NCI-H748 (cell line): ENCODE results near the gene BCL11B.

Source experiments
- DNase-seq: peaks from one replicate; lab custom pipeline; 2025; ENCODE audit not compliant: unreplicated experiment; lab: John Stamatoyannopoulos, UW

Gene BCL11B

DNA sequence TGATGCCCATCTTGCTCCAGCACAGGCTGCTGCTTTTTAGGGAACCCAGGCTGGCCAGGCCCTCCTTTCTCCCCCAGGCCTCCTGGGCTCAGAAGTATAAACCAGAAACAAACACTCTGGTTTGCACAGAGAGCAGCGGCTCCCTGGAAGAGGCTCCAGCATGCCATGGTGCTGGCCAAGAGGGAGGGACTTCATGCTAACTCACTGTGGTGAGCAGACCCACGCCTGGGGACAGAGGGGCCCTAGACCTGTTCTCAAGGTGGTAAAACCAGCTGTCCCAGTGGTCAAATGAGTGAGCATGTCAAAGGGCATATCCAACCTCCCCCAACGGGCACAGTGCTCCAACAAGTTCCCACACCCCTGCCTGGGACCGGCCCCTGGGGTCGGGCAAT, 15.5 kb downstream of the BCL11B start:
- DNase-seq, result no peak

DNA sequence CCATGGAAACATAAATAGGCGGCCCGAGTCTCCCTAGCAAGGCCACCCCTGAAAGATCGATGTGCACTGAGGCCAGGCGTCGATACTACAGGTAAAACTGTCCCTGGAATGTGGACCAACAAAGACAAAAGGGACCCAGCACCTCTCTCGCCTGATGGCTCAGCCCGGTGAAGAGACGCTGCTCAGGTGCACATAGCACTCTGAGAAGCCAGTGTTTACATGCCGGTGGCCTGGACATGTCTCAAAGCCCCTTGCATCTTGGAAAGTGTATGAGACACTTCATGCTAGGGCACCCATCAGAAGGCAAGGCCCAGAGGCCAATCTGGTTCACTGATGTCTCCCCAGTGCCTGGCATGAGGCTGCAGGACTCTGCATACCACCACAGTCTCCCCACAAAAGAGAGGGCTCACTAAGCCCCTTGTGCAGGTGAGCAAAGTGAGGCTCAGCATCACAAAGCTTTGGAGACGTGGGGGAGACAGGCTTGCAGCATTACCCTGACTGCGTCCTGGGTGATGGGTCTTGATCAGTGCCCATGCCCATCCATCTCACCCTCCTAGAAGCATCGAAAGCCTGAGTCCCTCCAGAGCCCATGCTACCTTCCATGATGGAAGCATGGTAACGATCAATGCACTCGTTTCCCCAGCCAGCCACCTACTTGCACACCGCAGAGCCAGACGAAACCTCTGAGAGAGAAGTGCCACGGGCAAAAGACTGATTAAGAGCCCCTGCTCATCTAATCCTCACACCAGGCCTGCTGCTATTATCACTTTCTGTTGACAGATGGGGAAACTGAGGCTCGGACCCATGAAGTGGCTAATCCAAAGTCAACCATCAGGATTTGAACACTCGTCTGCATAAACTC, 16.1 kb downstream of the BCL11B start:
- no peak for DNase-seq

DNA sequence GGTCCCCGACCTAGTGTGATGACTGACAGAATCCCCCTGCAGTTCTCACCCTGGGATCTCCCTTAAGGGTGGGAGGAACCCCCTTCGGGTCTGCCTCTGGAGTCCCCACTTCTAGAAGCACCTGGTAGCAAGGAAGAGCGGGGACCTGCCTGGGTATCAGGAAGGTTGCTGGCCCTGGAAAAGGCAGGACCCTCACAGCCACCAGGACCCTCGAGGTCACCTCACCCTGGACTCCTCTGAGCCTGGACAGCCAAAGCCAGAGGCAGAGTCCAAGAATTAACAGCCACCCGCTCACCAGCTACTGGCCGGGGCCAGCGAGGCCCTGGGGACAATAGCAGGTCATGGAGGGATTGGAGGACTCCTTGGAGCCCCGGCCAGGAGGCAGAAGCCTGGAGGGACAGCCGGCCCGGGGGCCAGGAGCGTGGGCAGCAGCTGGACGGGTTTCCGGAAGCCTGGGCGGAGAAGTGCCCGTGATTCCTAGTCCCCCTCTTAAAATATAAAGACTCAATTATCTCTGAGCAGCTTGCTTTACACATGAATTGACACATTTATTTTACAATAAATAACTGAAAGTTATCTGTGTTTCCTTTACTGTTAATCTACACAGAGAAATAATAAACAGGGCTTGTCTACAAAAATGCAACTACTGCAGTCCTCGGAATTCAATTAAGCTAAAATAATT, 17.5 kb downstream of the BCL11B start:
- no peak for DNase-seq

DNA sequence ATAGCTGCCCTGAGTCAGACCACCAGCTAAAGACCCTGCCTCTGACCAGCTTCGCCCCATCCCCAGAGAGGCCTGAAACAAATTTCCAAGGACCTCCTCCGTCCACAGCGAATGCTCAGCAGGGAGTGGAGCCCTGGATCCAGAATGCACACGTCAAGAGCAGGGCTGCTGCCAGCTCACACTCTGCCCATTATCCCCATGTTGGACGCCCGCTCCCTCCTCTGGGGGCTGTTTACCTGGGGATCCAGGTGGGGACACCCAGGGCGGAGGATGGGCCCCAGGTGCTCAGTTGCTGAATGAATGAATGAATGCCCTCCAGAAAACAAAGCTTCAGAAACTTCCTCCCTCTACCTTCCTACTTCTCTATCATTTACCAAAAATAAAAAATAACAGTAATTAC, 18.1 kb downstream of the BCL11B start:
- no peak for DNase-seq

DNA sequence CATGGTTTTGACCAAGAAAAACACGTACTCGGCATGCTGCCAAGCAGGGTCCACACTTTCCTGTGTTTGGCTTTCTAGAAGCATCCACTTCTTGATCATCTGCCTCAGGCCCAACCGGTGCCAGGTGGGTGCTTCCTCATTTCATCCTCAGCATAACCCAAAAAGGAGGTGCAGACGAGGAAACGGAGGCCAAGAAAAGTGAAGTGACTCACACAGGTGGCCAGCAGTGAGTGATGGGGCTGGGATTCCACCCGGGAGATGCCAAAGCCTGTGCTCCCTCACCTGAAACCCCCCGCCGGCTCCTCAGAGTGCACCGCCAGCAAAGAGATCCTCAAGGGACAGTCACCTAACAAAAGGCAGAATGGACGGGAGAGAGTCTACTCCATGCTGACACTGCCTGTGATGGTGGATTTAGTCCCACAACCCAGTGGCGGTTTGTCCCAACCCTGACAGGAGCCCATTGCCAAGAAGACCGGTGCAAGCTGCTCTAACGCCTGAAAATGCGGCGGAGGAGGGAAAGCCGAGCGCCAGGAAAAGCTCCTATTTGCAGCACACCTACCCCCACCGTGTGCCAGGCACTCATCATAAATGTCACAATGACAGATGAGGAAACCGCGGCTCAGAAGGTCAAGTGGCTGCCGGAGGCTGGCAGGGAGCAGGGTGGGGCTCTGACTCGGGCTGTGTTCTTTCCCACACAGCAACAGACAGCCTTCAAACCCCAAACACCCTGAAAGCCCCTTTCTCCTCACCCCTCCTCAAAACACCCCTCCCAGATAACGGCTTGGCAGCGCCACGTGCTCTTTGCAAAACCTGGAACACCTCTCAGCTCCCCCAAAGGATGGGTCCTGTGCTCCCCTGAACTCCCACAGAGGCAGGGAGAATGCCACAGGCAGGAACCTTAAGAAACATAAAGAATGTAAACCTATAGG, 18.8 kb downstream of the BCL11B start:
- peak; percentile 23 for DNase-seq

DNA sequence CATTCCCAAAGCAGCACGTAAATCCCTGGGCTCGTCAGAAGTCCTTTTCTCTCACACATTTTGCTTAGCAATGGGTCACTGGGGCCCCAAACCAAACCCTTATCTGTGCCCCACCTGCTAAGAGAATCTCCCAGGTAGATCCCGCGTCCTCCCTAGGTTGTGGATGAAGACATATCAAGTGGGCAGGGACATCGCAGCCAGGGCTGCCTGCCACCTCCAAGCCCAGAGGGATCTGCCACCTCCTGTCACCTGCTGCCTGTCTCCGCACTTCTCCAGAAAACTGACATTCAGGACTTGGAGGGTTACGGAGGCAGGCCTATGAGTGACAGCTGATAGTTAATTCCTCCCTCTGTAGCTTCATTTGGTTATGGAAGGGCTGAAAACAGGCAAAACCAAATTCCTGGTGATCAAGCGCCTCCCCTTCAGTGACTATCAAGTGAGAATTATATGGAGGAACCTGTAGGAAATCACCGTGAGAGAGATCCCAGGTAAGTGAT, 19.5 kb downstream of the BCL11B start:
- no peak for DNase-seq

DNA sequence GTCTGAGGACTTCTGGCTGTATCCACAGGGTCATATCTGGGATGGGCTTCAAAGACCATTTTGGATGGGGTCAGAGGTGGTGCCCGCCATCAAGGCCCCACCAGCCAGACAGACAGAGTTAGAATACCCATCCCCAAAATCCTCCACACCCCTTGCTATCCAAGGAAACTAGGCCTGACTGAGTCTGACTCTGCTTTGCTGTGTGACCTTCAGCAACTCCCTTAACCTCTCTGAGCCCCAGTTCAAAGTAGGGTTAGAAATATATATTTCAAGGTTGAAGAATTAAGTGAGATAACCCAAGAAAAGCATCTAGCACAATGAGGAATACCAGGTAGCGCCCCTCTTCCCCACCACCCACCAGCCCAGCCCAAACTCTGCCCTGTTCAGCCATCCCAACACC, 20.3 kb downstream of the BCL11B start:
- no peak for DNase-seq

DNA sequence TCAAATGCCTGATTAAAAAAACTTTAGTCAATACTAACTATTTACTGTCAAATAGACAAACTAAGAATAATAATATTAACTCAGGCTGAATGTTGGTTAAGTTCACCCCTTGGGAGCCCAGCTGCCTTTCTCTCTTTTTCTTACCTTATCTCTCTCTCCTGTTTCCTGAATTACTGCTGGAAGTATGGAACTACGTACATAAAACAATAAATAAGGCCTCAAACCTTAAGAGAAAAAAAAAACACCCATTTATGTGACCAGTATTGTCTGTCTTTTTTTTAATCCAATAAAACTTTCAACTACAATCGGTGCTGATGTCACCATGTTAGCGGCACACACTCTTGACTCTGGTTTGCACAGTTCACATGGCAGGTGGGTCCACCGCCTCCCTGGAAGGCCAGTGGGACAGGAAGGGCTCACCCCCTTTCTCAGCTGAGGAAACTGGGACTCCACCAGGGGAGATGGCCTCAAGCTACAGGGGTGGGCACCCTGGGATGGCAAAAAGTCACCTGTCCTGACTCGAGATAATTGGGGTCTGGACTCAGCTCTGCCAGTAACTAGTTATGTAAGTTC, 21.3 kb downstream of the BCL11B start:
- DNase-seq, result no peak

DNA sequence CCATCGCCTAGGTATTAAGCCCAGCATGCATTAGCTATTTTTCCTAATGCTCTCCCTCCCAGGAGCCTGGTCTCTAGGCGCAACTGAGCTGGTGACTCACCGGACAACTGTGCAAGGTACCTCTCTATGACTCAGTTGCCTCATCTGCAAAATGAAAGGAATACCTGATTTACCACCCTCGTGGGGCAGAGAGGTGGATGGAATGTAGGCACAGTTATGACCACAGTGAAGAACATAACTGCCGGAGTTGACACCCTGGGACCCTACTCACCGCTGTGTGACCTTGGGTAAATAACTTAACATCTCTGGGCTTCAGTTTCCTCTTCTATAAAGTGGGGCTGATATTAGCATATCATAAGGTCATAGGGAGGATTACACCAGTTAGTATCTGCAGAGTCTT, 22.6 kb downstream of the BCL11B start:
- DNase-seq, result no peak

DNA sequence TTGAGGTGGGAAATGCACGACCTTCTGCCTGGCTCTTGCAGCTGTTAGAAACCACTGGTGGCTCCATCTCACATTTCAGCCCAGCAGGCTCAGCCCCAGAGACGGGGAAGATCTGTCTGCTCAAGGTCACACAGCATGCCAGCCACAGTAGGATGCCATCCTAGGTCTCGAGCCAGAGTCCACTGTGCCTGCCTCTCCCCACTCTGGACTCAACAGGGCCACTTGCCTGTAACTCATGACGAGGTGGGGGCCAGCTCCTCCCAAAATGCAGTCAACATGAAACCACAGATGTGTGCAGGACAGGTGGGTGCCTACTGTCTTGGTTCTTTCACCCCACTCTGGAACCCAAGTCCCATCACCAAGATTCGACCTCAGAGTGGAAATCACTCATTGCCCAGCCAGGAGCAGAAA, 23.2 kb downstream of the BCL11B start:
- DNase-seq, result no peak

DNA sequence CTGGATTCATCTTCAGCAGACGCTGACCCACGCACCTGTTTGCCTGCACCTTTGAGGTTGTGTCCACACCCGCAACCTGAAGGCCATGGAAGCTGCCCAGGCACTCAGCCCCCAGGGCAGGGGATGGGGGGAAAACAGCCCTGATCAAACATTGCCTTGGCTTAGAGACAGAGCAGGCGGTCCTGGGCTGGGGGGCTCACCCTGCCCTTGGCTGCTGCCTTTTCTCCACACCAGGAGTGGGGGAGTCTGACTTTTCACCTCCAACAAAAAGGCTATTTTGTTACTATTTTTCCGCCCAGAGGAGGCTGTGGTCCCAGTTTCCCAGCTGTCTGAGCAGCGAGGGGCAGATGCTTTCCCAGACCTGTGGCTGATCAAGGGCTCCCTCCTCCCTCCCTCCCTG, 24.2 kb downstream of the BCL11B start:
- DNase-seq, result no peak

DNA sequence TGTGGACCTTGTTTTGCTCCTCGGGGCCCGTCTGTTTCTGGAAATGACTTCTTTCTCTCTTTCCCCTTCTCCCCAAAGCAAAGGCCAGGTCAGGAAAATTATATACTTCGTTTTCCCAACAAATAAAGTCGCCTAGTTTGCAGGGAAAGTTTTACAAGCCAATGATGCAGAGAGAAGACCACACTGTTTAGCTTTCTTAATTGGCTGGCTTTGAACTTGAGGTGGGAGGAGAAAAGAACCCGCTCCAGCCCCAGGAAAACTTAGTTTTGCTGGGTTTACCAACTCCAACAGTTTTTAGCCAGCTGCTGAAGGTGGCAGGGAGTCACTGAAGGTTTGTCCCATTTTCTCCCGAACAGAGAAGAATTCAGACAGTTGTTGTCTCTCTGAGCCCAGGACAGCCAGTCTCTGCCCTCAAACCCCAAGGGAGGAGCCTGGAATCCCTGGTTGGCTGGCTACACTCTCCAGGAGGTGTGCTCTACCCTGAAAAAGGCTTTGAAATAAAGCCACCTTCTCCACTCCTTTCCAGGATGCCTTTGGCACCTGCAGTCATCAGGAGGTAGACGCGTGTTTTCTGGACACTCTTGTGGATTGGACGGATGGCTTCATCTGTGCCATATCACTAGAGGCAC, 24.8 kb downstream of the BCL11B start:
- DNase-seq, result no peak

DNA sequence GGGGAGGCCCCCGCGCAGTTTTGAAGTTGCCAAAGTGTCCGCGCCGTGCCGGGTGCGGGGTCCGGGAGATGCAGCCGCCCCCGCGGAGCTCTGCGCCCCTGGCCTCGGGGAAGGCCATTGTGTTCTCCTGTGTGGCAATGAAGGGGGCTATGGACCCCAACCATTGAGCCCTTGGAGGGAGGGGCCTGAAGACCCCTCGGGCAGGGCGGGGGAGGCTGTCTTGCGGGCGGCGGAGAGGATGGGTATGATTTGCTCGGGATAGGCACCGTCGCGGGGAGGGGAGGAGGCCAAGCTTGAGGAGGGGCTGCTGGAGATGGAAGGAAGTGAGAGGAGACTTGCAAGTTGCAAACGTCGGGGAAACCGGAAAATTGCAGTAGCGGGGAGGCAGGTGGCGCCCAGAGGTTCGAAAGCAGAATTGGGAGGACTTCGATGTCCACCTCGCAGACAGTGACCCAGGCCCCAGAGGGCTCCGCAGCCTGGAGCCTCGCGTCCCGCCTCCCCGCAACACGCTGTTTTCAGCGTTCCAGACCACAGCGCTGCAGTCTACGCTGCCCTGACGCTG, 25.4 kb downstream of the BCL11B start:
- DNase-seq, result no peak

DNA sequence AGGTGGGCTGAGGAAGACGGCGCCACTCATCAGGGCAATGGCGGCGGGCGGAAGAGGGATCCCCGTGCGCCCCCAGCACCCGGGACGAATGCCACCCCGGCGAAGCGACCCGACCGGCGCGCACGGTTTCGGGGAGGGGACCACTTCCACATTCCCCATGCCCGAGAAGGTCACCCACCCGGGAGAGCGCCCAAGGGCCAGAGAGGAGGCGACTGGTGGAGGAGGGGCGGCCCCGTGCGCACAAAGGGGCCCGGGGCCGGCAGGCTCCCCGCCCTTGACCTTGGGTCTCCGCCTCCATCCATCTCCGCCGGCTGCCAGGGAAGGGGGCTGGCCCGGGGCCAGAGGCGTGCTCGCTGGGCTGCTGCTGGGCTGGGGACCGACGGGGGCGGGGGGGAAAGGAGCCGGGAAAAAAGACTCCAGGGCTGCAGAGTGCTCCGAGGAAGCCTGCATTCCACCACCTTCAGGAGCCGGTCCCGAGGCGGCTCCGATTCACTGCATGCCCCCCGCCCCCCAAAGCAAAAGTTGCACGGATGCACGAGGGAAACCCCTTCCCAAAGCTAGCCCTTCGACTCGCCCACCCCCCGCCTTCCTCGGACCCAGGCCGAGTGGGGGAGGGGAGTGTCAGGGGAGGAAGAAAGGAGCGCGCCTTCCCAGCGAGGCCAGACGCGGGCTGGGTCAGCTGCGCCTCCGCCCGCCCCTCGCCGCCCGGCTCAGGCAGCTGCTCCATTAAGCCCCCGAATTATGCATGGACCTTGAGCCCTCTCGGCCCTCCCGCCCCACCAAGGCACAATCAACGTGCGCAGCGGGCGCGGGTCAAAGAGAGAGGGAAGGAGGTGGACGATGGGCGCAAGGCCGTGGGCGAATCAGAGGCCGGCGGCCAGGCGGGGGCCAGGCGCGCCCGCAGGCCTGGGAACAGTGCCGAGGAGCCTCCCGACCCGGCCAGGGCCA, 26.2 kb downstream of the BCL11B start:
- no peak for DNase-seq

DNA sequence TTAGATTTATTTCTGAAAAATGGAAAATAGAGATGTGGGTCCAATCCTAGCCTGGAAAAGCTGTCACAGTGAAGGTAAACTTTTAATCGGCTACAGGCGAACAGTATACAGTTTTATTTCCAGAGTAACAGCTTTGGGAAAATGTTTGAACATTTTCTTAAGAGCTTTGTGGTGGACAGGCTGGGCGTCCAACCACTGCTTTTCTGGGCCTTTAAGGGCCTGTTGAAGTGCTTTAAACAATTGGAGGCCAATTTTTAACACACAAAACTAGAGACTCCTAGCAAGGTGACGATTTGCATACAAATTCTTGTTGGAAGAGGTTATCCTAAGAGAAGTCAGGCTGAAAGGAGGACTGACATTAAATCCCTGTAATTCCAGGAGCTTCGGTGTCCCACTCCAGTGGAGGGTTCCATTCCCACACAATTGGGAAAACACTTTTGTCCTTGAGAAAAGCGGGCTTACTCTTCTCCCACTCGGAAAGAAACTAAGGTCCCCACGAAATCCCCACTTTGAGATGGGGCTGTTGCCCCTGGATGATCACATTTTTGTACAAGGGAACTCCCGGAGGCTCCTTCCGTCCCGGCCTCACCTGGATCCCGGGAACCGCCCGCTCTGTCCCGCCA, 26.9 kb downstream of the BCL11B start:
- DNase-seq, result no peak

DNA sequence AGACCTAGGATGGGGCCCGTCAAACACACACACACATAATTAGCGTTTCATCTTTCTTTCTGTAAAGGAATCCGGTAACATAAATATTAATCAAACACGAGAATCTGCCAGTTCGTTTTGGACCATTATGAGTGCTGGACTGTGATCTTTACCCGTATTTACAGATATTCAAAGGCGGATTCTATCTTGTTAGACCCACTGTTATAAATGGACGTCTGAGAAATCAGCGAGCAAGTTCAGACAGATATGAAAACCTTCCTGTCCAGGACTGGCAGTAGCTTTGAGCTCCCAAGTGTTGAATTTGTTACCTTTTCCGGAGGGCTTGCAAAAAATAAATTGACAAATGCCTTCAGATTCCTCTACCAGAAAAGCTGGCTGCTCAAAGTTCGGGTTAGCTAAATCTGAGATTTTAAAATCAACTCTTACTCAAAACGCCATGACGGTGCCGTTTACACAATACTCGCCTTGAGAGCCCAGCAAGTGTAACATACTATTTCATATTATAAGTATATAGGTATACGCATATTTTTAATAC, 27.6 kb downstream of the BCL11B start:
- no peak for DNase-seq

DNA sequence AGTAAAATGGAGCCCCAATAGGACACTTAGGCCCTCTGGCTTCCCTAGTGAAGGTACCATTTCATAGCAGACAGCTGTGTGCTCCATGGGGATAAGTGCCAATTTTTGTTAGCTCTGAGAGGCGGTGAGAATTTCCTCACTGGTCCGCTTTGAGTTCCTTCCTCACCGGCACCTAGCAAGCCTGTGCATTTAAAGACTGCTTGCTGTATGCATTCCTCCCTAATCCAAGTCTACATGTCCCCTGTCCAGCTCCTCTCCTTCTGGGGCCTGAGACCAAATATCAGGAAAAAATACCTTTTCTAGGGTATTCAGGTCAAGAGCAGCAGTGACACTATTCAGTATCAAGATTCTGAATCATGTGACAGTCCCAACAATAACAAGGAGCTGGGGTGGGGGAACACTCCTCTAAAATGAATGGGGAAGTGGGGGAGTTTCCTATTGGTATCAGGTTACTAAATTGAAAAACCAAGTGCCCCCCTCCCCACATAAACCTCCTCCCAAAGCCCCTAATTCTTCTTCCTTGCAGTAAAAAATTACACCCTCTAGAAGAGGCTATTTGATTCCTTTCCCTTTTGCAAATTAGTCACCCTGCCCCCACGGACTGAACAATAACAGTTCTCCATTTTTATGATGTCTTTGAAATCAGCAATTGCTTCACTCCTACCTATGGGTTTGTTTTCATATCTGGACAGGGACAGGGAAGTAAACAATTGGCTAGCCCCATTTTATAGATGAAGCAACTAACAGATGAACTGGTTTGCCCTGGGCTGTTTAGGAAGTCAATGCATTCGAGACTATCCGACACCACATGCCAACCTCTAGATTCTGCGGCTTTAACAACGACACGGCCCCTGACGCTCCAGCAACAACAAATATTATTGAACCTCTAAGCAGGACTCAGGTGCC, 28.9 kb downstream of the BCL11B start:
- no peak for DNase-seq
